SHP77 treated with DMSO at 0.1 percent for 48 hours (cell line): Measurements from ENCODE around the gene RHOB.
"Not testable (repeated sequence)": the region's sequence is repeated elsewhere in the genome, so short reads cannot be mapped to it uniquely, and the experiment has no call there.

Experiments used
- DNase-seq: peaks from one replicate; lab custom pipeline; 2025; lab: John Stamatoyannopoulos, UW

RHOB gene

DNA sequence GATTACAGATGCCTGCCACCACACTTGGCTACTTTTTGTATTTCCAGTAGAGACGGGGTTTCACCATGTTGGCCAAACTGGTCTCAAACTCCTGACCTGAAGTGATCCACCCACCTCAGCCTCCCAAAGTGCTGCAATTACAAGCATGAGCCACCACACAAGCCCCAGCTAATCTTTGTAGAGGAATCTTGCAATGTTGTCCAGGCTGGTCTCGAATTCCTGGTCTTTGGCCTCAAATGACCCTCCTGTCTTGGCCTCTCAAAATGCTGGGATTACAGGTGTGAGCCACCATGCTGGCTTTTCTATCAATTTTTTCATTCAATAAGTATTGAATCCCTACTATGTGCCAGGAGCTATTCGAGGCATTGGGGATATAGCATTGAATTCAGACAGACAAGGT, 46.2 kb downstream of the RHOB start:
- DNase-seq: not testable (repeated sequence)

DNA sequence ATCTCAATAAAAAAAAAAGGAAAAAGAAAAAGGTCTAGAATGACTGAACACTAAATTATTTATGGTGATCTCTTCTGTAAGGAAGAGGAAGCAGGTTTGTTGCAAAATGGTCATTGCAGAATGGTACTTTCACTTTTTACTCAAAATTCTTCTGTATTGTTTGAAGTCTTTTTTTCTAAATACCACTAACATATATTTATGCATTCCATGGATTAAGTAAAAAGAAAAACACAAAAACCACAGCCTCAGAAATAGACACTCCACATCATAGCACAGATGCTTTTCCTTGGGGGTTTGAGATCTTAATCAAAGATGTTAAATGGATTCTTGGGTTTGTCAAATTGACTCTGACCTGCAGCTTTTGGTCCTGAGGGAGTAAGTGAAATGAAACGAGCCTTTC, 47.4 kb downstream of the RHOB start:
- DNase-seq: no peak

DNA sequence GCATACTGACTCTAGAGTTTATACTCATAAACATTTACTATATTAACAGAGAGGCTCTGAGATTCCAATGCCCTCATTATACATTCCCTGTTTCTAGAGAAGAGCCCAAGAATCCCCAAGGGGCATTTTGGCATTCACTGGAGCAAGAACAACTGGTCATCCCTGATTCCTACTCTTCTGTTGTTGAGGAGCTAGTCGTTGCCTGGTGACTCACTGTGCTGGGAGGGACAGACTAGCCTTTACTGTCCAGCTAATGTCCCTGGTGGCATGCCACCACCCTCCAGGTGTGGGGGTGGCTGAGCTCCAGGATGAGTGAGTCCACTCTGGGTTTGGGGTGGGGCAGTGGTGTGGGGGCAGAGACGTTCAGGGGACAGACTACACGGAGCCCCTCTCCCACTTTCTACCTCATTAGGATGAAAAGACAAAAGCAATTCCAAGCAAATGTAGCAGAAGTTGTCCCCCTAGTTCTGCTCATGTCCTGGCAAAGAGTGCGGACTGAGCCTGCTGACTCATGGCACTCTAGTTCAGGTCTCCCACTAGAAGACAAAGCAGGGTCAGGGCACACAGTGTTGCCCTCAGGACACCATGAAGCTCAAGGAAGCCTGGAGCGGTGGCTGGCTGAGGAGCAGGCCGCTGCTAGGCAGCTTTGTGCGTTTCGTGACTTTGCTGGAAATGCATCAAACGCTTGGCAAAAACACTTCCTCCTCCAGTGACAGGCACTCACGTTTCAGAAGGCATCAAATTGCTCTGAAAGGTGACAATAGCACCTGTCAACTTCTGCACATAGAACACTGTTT, 49.4 kb downstream of the RHOB start:
- DNase-seq: no peak

- DNase-seq: no peak
These were observed 50.1 kb downstream of the RHOB start for GRCh38 chr2:20496942-20497341.
